Measurements from ENCODE around the gene TENT4B.

GRCh38 chr16:50265716-50266336, 112.7 kb downstream of the TENT4B start:
- TF ChIP-seq POLR2AphosphoS5 (IDR thresholded peaks at IDR 0.05; ENCODE audit: low read depth, low read length) = no peak
- no peak for TF ChIP-seq SP1 (IDR thresholded peaks at IDR 0.05; ENCODE audit: low read depth)
- no peak for TF ChIP-seq CTCF (IDR thresholded peaks at IDR 0.05 in 2 of 3, conservative IDR thresholded peaks at IDR 0.05 in 1 of 3; ENCODE audit: borderline replicate concordance in 1 of 3, insufficient read depth in 1 of 3, low read depth in 2 of 3, low read length in 2 of 3)
- TF ChIP-seq, protein P1, sequence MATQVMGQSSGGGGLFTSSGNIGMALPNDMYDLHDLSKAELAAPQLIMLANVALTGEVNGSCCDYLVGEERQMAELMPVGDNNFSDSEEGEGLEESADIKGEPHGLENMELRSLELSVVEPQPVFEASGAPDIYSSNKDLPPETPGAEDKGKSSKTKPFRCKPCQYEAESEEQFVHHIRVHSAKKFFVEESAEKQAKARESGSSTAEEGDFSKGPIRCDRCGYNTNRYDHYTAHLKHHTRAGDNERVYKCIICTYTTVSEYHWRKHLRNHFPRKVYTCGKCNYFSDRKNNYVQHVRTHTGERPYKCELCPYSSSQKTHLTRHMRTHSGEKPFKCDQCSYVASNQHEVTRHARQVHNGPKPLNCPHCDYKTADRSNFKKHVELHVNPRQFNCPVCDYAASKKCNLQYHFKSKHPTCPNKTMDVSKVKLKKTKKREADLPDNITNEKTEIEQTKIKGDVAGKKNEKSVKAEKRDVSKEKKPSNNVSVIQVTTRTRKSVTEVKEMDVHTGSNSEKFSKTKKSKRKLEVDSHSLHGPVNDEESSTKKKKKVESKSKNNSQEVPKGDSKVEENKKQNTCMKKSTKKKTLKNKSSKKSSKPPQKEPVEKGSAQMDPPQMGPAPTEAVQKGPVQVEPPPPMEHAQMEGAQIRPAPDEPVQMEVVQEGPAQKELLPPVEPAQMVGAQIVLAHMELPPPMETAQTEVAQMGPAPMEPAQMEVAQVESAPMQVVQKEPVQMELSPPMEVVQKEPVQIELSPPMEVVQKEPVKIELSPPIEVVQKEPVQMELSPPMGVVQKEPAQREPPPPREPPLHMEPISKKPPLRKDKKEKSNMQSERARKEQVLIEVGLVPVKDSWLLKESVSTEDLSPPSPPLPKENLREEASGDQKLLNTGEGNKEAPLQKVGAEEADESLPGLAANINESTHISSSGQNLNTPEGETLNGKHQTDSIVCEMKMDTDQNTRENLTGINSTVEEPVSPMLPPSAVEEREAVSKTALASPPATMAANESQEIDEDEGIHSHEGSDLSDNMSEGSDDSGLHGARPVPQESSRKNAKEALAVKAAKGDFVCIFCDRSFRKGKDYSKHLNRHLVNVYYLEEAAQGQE (IDR thresholded peaks at IDR 0.05; ENCODE audit: low read depth) = no peak
- TF ChIP-seq EZH2 (IDR thresholded peaks at IDR 0.05) = no peak
- TF ChIP-seq POLR2A (IDR thresholded peaks at IDR 0.05; ENCODE audit: borderline replicate concordance, extremely low read depth, insufficient read depth, insufficient read length) = no peak
- no peak for TF ChIP-seq SRF (IDR thresholded peaks at IDR 0.05; ENCODE audit: low read depth)
- TF ChIP-seq JUND (IDR thresholded peaks at IDR 0.05) = no peak
- TF ChIP-seq, protein P2, sequence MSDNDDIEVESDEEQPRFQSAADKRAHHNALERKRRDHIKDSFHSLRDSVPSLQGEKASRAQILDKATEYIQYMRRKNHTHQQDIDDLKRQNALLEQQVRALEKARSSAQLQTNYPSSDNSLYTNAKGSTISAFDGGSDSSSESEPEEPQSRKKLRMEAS (IDR thresholded peaks at IDR 0.05) = no peak
- no peak for TF ChIP-seq EGR1 (IDR thresholded peaks at IDR 0.05; ENCODE audit: low read depth)
- TF ChIP-seq ATF3 (IDR thresholded peaks at IDR 0.05) = no peak
- no peak for TF ChIP-seq EZH2phosphoT487 (IDR thresholded peaks at IDR 0.05; ENCODE audit: borderline replicate concordance)

Data from HCT116 (cell line).